Central memory CD8-positive, alpha-beta T cell (primary cell): ENCODE measurements around the gene TEX2.
"Not testable (repeated sequence)": the region's sequence is repeated elsewhere in the genome, so short reads cannot be mapped to it uniquely, and the experiment has no call there.

Experiments used
- ATAC-seq: fragments of 150-1000 bp; cut with Tn5 transposase; replicated peaks from 2 replicates; pipeline ENCODE4 v1.10.0; 2022; ENCODE audit warnings: mild to moderate bottlenecking, moderate FRiP score, moderate number of reproducible peaks; ENCODE audit not compliant: poor library complexity, severe bottlenecking; ENCODE audit errors: extremely low read depth
- DNase-seq, 2 donors: peaks; one replicate each; pipeline ENCODE4 v3.0.0; 2021; ENCODE audit warnings: low spot score in 2 of 2
- H3K27ac Mint-ChIP-seq: one replicate; pipeline ENCODE4 v1.8.0; 2022; ENCODE audit warnings: low read depth, mild to moderate bottlenecking, moderate library complexity, mixed read lengths
- H3K27me3 Mint-ChIP-seq: one replicate; pipeline ENCODE4 v1.8.0; 2022; ENCODE audit warnings: mixed read lengths
- H3K36me3 Mint-ChIP-seq: one replicate; pipeline ENCODE4 v1.8.0; 2022; ENCODE audit warnings: mild to moderate bottlenecking, moderate library complexity, mixed read lengths; ENCODE audit not compliant: insufficient read depth
- H3K4me1 Mint-ChIP-seq: one replicate; pipeline ENCODE4 v1.8.0; 2022; ENCODE audit warnings: mixed read lengths
- H3K4me3 Mint-ChIP-seq: one replicate; pipeline ENCODE4 v1.8.0; 2022; ENCODE audit warnings: mild to moderate bottlenecking, moderate library complexity, mixed read lengths
- H3K9me3 Mint-ChIP-seq: one replicate; pipeline ENCODE4 v1.8.0; 2022; ENCODE audit warnings: mixed read lengths

Gene TEX2

GRCh38 chr17:64124609-64125008, 138.5 kb downstream of the TEX2 start:
- peaks cover 63% of the 10 kb centered on the region for H3K4me1 Mint-ChIP-seq

DNA sequence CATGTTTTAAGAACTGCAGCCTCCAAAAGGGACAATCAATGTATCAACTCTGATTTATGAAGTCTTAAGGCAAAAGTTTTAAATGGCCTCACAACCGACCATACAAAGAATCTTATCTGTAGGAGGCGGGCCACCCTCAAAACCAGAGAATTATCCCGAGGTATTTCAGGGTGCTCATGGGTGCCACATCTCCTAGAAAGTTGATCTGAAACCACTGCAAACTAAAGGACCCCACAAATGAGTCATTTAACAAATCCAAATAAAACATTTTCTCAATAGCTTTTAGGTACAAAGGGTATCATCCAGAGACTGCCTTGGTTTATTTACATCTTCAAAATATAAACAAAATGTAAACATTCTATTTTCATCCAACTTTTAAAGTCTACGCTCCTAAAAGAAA, 139.9 kb downstream of the TEX2 start:
- DNase-seq (no peak), ATAC-seq (no peak)
- Mint-ChIP-seq H3K27ac (no peak overlapping the region), H3K36me3 (peaks cover 4% of the 10 kb centered on the region), H3K4me3 (no peak overlapping the region), H3K9me3 (no peaks in the 10 kb centered on the region), H3K4me1 (peaks cover 57% of the 10 kb centered on the region), H3K27me3 (no peaks in the 10 kb centered on the region)

More at GRCh38 chr17:64124609-64125008, 138.5 kb downstream of the TEX2 start:
- H3K36me3 Mint-ChIP-seq, result peaks cover 8% of the 10 kb centered on the region
- peak overlapping the region; percentile 72 for H3K27ac Mint-ChIP-seq
- no peaks in the 10 kb centered on the region for H3K27me3 Mint-ChIP-seq
- no peak for ATAC-seq
- H3K4me3 Mint-ChIP-seq, result no peak overlapping the region
- DNase-seq, result no peak
- H3K9me3 Mint-ChIP-seq, result no peaks in the 10 kb centered on the region

- ATAC-seq, result peak; percentile 69
- Mint-ChIP-seq H3K27ac (peak overlapping the region; percentile 89), H3K4me3 (peak overlapping the region; percentile 57), H3K4me1 (peaks cover 53% of the 10 kb centered on the region)
- DNase-seq, H3K36me3 Mint-ChIP-seq, H3K27me3 Mint-ChIP-seq, H3K9me3 Mint-ChIP-seq: not testable (repeated sequence)
These were observed 141.9 kb downstream of the TEX2 start for GRCh38 chr17:64120972-64121786.

- DNase-seq (no peak), ATAC-seq (no peak)
- Mint-ChIP-seq H3K27ac (peak overlapping the region; percentile 89), H3K27me3 (no peaks in the 10 kb centered on the region), H3K36me3 (peaks cover 7% of the 10 kb centered on the region), H3K4me3 (peak overlapping the region; percentile 57), H3K9me3 (no peaks in the 10 kb centered on the region), H3K4me1 (peaks cover 53% of the 10 kb centered on the region)
These were observed 142.8 kb downstream of the TEX2 start for GRCh38 chr17:64120159-64120810.

GRCh38 chr17:64117981-64118979, 144.8 kb downstream of the TEX2 start:
- Mint-ChIP-seq H3K36me3 (peaks cover 12% of the 10 kb centered on the region), H3K27me3 (no peaks in the 10 kb centered on the region), H3K4me3 (no peak overlapping the region), H3K27ac (no peak overlapping the region), H3K9me3 (no peaks in the 10 kb centered on the region), H3K4me1 (peaks cover 45% of the 10 kb centered on the region)
- ATAC-seq, result no peak
- no peak for DNase-seq

GRCh38 chr17:64115822-64116534, 147.1 kb downstream of the TEX2 start:
- no peaks in the 10 kb centered on the region for H3K27me3 Mint-ChIP-seq
- DNase-seq (no peak), ATAC-seq (peak; percentile 19)
- peaks cover 50% of the 10 kb centered on the region for H3K4me1 Mint-ChIP-seq
- H3K4me3 Mint-ChIP-seq, result peak overlapping the region; percentile 42
- peaks cover 11% of the 10 kb centered on the region for H3K36me3 Mint-ChIP-seq
- H3K27ac Mint-ChIP-seq, result no peak overlapping the region
- no peaks in the 10 kb centered on the region for H3K9me3 Mint-ChIP-seq

- DNase-seq (no peak), ATAC-seq (no peak)
- Mint-ChIP-seq H3K4me1 (peaks cover 49% of the 10 kb centered on the region), H3K36me3 (peaks cover 13% of the 10 kb centered on the region), H3K27me3 (no peaks in the 10 kb centered on the region), H3K4me3 (no peak overlapping the region), H3K27ac (no peak overlapping the region), H3K9me3 (no peaks in the 10 kb centered on the region)
These were observed 147.9 kb downstream of the TEX2 start for GRCh38 chr17:64115043-64115698.

GRCh38 chr17:64113006-64113405, 150.1 kb downstream of the TEX2 start:
- Mint-ChIP-seq H3K27ac (no peak overlapping the region), H3K9me3 (no peaks in the 10 kb centered on the region), H3K4me3 (no peak overlapping the region), H3K4me1 (peaks cover 61% of the 10 kb centered on the region), H3K27me3 (no peaks in the 10 kb centered on the region), H3K36me3 (peaks cover 18% of the 10 kb centered on the region)
- ATAC-seq (no peak), DNase-seq (no peak)

DNA sequence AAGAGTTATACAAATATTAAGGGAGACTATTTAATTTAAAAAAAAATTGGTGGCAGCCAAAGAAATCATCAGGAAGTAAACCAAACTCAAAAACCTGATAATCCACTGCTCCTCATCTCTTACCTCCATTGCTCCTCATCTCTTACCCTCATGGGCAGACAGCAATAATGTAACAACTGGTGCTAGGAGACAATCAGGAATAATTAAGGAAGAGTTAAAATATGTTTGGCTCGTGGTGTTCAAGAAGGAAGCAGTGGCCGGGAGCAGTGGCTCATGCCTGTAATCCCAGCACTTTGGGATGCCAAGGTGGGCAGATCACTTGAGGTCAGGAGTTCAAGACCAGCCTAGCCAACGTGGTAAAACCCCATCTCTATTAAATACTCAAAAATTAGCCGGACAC, 151.2 kb downstream of the TEX2 start:
- Mint-ChIP-seq H3K9me3 (no peaks in the 10 kb centered on the region), H3K27ac (peak overlapping the region; percentile 25), H3K36me3 (peaks cover 18% of the 10 kb centered on the region), H3K4me1 (peaks cover 62% of the 10 kb centered on the region), H3K27me3 (no peaks in the 10 kb centered on the region), H3K4me3 (no peak overlapping the region)
- no peak for DNase-seq
- no peak for ATAC-seq

DNA sequence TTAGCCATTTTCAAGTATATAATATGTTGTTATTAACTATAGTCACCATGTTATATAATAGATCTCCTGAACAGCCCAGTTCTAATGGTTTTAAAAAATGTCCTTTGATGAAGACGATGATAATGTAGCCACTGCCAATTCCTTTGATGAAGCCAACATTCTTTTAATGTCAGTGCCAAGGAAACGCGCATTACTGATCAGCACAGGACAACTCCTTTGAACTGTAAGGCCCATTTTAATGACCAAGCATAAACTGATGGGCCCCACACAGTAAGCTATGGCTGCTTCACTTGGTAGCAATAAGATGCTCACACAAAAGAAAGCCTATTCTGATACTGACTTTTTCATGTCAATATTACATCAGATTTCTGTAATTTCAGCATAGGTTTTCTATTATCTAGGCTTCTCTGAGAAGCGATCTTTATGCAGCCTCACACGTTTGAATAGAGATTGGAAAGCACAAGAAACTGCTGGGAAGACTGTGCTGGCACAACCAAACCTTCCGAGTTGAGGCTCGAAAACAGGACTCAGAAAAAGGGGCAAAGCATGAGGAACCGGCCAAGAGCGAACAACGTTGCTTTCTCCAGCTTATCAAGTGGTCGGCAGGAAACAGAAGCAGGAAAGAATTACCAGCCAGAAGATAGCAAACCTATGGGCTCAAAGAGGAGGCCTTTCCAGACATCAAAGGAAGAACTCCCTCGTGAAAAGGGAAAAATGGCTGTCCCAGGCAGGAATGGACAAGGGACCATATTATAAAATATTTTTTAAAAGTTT, 152.5 kb downstream of the TEX2 start:
- Mint-ChIP-seq H3K4me3 (no peak overlapping the region), H3K27me3 (no peaks in the 10 kb centered on the region), H3K36me3 (peaks cover 19% of the 10 kb centered on the region), H3K27ac (peak overlapping the region; percentile 39), H3K4me1 (peaks cover 65% of the 10 kb centered on the region), H3K9me3 (no peaks in the 10 kb centered on the region)
- DNase-seq (no peak), ATAC-seq (no peak)

DNA sequence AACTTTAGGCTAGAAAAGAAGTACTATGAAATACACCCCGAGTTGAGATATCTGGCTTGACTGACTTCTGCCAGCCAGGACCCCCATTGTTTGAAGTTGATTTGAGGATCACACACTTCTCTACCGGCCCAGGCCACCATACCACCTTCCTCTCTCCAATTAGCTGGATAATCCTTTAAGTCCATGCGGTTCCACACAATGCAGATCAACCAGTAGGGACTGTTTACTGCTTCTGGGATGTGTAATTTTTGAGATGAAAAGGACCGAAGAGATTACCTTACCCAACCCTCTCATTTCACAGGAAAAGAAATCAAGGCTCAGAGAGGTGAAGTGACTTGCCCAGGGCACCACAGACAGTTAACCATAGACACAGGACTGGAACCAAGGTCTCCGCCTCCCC, 153.7 kb downstream of the TEX2 start:
- peak overlapping the region; percentile 65 for H3K27ac Mint-ChIP-seq
- H3K4me3 Mint-ChIP-seq, result no peak overlapping the region
- no peaks in the 10 kb centered on the region for H3K27me3 Mint-ChIP-seq
- ATAC-seq (no peak), DNase-seq (no peak)
- peaks cover 20% of the 10 kb centered on the region for H3K36me3 Mint-ChIP-seq
- no peaks in the 10 kb centered on the region for H3K9me3 Mint-ChIP-seq
- H3K4me1 Mint-ChIP-seq, result peaks cover 57% of the 10 kb centered on the region
